ENCODE results near the gene ELOVL5.
"Not testable (repeated sequence)": the region's sequence is repeated elsewhere in the genome, so short reads cannot be mapped to it uniquely, and the experiment has no call there.

ELOVL5 gene

DNA sequence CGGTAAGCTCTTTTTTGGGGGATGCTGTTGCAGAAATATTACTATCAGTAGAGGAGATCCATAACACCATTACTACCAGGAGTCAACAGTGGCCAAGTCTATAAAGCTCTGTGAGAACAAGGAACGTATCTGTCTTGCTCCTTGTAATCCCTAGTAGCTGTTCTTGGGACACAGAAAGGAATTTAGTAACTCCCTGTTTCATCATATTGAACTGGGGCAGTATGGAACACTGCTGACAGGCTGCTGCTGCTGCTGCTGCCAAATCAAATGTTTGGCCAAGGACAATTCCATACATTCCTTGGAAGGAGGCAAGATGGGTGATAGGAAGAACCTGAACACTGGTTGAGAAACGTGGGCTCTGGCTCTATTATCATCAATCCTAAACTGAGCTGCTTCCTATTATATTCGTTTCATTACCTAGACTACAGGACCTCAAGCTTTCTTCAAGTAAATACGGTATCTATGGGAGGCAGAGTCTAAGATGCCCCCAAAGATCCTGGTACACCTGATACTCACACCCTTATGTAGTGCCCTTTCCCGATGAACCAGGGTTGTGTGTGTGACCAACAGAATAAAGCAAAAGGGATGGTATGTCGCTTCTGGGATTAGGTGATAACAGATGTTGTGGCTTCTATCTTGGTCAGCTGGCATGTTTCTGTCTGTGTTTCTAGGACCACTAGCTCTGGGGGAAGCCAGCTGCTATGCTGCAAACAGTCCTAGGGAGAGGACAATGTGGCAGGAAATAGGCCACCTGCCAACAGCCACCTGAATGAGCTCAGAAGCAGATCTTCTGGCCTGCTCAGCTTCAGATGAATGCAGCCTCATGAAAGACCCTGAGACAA is 39.5 kb downstream of the ELOVL5 start:
- no peak for TF ChIP-seq CTCF (IDR thresholded peaks at IDR 0.05; ENCODE audit: low read depth, low read length, missing control alignments)
- DNase-seq (ENCODE audit: extremely low read depth, low read depth) = no peak
- H3K4me3 ChIP-seq (replicated peaks; ENCODE audit: low read depth, low read length) = no peak overlapping the region

GRCh38 chr6:53306819-53307347 is 41.9 kb downstream of the ELOVL5 start:
- no peak for DNase-seq (ENCODE audit: extremely low read depth, low read depth)
- no peak overlapping the region for H3K4me3 ChIP-seq (replicated peaks; ENCODE audit: low read depth, low read length)

DNA sequence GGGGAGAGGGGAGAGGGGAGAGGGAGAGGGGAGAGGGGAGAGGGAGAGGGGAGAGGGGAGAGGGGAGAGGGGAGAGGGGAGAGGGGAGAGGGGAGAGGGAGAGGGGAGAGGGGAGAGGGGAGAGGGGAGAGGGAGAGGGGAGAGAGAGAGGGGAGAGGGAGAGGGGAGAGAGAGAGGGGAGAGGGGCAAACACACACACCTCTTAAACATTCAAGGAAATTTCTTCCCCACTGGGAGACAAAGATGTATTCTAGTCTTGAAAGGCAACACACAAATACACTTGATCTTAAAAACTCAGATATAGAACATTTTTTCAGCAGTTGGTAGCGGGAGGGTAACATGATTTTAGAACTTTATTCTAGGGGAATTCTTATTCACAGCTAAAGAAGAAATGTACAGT is 42.5 kb downstream of the ELOVL5 start:
- H3K4me3 ChIP-seq (replicated peaks; ENCODE audit: low read depth, low read length); DNase-seq (ENCODE audit: extremely low read depth, low read depth): not testable (repeated sequence)

More at GRCh38 chr6:53306819-53307347, 41.9 kb downstream of the ELOVL5 start:
- TF ChIP-seq CTCF (IDR thresholded peaks at IDR 0.05; ENCODE audit: low read depth, low read length, missing control alignments) = no peak

- not testable (repeated sequence) for DNase-seq (ENCODE audit: extremely low read depth, low read depth); H3K4me3 ChIP-seq (replicated peaks; ENCODE audit: low read depth, low read length)
These were observed 43.2 kb downstream of the ELOVL5 start for GRCh38 chr6:53305506-53306005.

DNA sequence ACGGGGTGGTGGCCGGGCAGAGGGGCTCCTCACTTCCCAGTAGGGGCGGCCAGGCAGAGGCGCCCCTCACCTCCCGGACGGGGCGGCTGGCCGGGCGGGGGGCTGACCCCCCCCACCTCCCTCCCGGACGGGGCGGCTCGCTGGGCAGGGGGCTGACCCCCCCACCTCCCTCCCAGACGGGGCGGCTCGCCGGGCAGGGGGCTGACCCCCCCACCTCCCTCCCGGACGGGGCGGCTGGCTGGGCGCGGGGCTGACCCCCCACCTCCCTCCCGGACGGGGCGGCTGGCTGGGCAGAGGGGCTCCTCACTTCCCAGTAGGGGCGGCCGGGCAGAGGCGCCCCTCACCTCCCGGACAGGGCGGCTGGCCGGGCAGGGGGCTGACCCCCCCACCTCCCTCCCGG is 43.8 kb downstream of the ELOVL5 start:
- DNase-seq (ENCODE audit: extremely low read depth, low read depth); H3K4me3 ChIP-seq (replicated peaks; ENCODE audit: low read depth, low read length): not testable (repeated sequence)

DNA sequence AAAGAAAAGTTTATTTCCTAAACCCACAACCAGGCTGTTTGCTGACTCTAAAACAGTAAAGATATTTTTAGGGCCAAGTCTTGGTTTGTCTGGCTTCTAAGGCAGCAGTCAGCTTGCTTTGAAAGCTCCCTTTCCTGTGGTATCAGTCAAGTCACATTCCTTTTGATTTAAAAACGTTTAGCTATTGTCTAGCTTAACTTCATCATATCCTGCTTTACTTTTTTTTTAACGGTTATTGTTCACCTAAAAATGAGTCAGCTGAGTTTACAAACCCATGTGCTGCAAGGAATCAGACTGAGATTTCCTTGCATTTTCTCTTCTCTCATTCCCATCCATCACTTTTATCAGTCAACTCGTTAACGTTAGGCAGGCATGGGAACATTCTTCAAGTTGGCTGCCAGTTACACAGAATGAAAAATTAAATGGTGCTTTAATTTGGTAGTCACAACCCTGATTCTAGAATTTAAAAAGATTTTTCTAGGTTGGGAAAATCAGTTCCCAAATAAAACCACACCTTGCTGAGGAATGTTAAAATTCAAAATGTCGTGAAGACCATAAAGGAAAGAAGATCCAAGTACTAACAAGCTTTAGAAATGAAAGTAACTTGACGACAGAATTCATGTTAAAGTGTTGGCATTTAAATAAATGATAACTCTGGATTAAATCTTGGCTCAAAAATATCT is 45.9 kb downstream of the ELOVL5 start:
- TF ChIP-seq CTCF (IDR thresholded peaks at IDR 0.05; ENCODE audit: low read depth, low read length, missing control alignments) = no peak
- H3K4me3 ChIP-seq (replicated peaks; ENCODE audit: low read depth, low read length) = no peak overlapping the region
- DNase-seq (ENCODE audit: extremely low read depth, low read depth) = peak; percentile 43

DNA sequence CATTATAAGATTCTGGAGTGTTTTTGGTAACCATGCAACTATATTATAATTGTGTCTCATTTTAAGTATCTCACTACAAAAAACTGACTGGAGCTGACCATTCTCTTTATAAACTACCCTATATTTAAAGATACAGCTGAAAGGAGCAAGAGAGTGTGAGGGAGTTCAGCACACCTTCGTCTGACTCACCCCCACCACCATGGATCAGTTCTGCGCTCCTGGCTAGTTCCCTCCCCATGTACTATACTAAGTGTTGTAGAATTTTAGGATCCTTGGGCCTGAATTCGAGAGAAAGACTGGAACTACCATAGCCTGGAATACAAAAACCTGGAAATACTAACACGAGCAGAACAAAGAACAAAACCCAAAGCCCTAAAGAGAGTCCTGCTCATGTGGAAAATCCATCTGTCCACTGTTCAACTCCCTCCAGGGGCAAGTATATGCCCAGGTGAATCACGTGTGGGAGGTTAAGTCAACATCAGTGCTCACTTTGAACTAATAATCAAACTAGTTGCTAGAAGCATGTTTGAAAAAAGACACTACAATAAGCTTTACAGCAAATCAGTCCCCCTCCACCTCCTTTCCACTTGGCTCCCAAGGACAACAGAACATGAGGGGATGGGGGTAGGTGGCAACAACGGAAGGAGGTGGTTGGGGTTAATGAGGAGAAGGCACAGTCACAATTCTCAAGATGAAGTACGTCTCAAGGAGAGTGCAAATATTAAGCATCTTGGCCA is 46.8 kb downstream of the ELOVL5 start:
- no peak overlapping the region for H3K4me3 ChIP-seq (replicated peaks; ENCODE audit: low read depth, low read length)
- no peak for DNase-seq (ENCODE audit: extremely low read depth, low read depth)
- TF ChIP-seq CTCF (IDR thresholded peaks at IDR 0.05; ENCODE audit: low read depth, low read length, missing control alignments) = no peak
